ENCODE results near the gene MRPL30.
A peak's percentile ranks its signal among the peaks of the same experiment; 100 is the strongest.
"Not testable (repeated sequence)": the region's sequence is repeated elsewhere in the genome, so short reads cannot be mapped to it uniquely, and the experiment has no call there.

The MRPL30 gene

GRCh38 chr2:99187011-99187410 lies 6.0 kb downstream of the MRPL30 start:
- no peak for DNase-seq

GRCh38 chr2:99188357-99188756 lies 7.4 kb downstream of the MRPL30 start:
- DNase-seq: no peak

- no peak for DNase-seq
Measured at GRCh38 chr2:99190548-99190947, 9.6 kb downstream of the MRPL30 start.

- not testable (repeated sequence) for DNase-seq
Measured at GRCh38 chr2:99192364-99192763, 11.4 kb downstream of the MRPL30 start.

- no peak for DNase-seq
Measured at GRCh38 chr2:99198103-99198841, 17.3 kb downstream of the MRPL30 start.

GRCh38 chr2:99200076-99200800 lies 19.3 kb downstream of the MRPL30 start:
- DNase-seq: peak; percentile 59

GRCh38 chr2:99201959-99202678 lies 21.1 kb downstream of the MRPL30 start:
- no peak for DNase-seq

GRCh38 chr2:99205491-99205890 lies 24.5 kb downstream of the MRPL30 start:
- no peak for DNase-seq

GRCh38 chr2:99216096-99216495 lies 35.1 kb downstream of the MRPL30 start:
- no peak for DNase-seq

- DNase-seq: no peak
Measured at GRCh38 chr2:99217929-99218501, 37.0 kb downstream of the MRPL30 start.

GRCh38 chr2:99233177-99233576 lies 52.2 kb downstream of the MRPL30 start:
- DNase-seq: not testable (repeated sequence)

GRCh38 chr2:99238599-99238998 lies 57.6 kb downstream of the MRPL30 start:
- no peak for DNase-seq

- DNase-seq: no peak
Measured at GRCh38 chr2:99240431-99240830, 59.4 kb downstream of the MRPL30 start.

GRCh38 chr2:99242151-99242550 lies 61.2 kb downstream of the MRPL30 start:
- no peak for DNase-seq
